Vagina (tissue), 2 donors: ENCODE results near the gene LDAH. TPM values are rescaled to one million over a fixed set of nuclear protein-coding genes. Genes with fewer than 3 reads are reported as not detected.

Experiments
- DNase-seq, 2 donors: peaks; one replicate each; pipeline ENCODE4 v3.0.0-alpha.2; 2017; ENCODE audit errors: extremely low spot score in 2 of 2
- H3K27ac ChIP-seq: fragments of 200-600 bp; sonication (generic); one replicate; pipeline ENCODE4 v1.5.1; 2019
- H3K27me3 ChIP-seq: fragments of 200-600 bp; sonication (generic); one replicate; pipeline ENCODE4 v1.5.1; 2019
- H3K36me3 ChIP-seq, 2 donors: fragments of 200-600 bp; sonication (generic); one replicate each; pipeline ENCODE4 v1.5.1; 2017 to 2019
- H3K4me1 ChIP-seq: fragments of 200-600 bp; sonication (generic); one replicate; pipeline ENCODE4 v1.5.1; 2019
- H3K4me3 ChIP-seq, 2 donors: fragments of 200-600 bp; sonication (generic); 1 replicate in 1 of 2; 2 replicates in 1 of 2; pipeline ENCODE4 v1.5.1; 2016 to 2019
- H3K9me3 ChIP-seq: fragments of 200-600 bp; sonication (generic); one replicate; pipeline ENCODE4 v1.5.1; 2019
- POLR2A ChIP-seq, 2 donors: fragments of 450-650 bp; IDR thresholded peaks; one replicate each; pipeline ENCODE4 v1.6.1; 2017; ENCODE audit warnings: antibody characterized with exemption in 2 of 2, mild to moderate bottlenecking in 2 of 2, moderate library complexity in 2 of 2
- POLR2AphosphoS5 ChIP-seq, 2 donors: sonication (generic); formaldehyde crosslinking; IDR thresholded peaks; one replicate each; pipeline ENCODE4 v1.9.0; 2017; ENCODE audit warnings: antibody characterized with exemption in 2 of 2, mild to moderate bottlenecking in 2 of 2, low read depth in 1 of 2; ENCODE audit not compliant: insufficient read depth in 1 of 2
- intact Hi-C: fragments of 100-400 bp; cut with DNase I; formaldehyde crosslinking; loops from one replicate; pipeline ENCODE4 v1.15.1; 2023
- total RNA-seq: library from RNA; depleted of rRNA; stranded (reverse); fragments of >200 nt; gene quantifications from one replicate; pipeline ENCODE4 v1.2.3, GENCODE V29; 2016
- TF ChIP-seq, protein P1 (sequence below), 3 experiments: fragments of 450-650 bp in 2 of 3; fragments of 200-600 bp in 1 of 3; sonication (generic) in 1 of 3; IDR thresholded peaks; one replicate each; pipeline ENCODE4 v1.5.1; 2017 to 2019; ENCODE audit warnings: antibody characterized with exemption in 3 of 3, mild to moderate bottlenecking in 2 of 3, moderate library complexity in 2 of 3

The LDAH gene
- total RNA-seq, 1 donor from 2014 or later, result 9.1 TPM

DNA sequence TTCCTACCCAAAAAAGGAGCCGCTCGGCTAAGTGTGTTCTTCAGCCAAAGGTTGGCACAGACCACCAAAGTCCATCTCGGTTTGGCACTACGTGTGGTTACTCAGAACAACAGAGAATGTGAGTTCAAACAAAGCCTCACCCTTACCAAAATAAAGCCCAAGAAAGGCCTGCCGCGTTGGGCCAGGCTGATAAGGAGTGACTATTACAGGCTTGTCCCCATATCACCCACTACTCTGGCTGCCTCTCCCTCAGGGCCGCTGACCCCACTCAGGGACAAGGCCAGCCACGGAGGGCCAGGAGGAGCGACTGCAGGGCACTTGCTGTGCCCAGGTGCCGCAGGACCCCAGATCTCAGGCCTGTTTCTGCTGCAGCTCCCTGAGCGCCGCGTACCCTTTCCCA is 185.8 kb downstream of the LDAH start:
- H3K9me3 ChIP-seq, result no peaks in the 10 kb centered on the region
- intact Hi-C loops, result loop anchor here (5.0 kb wide), 2 partner anchors 215 to 255 kb away; no protein-coding TSS in a partner anchor
- H3K27me3 ChIP-seq, result no peaks in the 10 kb centered on the region
- peak overlapping the region; percentile 81 for H3K27ac ChIP-seq
- no peak for DNase-seq
- H3K4me3 ChIP-seq, result no peak overlapping the region
- TF ChIP-seq POLR2A (IDR thresholded peaks at IDR 0.05) (no peak), POLR2AphosphoS5 (IDR thresholded peaks at IDR 0.05; ENCODE audit: insufficient read depth in 1 of 2, low read depth in 1 of 2) (peak in 1 of 2 donors; percentile 27)
- TF ChIP-seq, protein P1, sequence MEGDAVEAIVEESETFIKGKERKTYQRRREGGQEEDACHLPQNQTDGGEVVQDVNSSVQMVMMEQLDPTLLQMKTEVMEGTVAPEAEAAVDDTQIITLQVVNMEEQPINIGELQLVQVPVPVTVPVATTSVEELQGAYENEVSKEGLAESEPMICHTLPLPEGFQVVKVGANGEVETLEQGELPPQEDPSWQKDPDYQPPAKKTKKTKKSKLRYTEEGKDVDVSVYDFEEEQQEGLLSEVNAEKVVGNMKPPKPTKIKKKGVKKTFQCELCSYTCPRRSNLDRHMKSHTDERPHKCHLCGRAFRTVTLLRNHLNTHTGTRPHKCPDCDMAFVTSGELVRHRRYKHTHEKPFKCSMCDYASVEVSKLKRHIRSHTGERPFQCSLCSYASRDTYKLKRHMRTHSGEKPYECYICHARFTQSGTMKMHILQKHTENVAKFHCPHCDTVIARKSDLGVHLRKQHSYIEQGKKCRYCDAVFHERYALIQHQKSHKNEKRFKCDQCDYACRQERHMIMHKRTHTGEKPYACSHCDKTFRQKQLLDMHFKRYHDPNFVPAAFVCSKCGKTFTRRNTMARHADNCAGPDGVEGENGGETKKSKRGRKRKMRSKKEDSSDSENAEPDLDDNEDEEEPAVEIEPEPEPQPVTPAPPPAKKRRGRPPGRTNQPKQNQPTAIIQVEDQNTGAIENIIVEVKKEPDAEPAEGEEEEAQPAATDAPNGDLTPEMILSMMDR (IDR thresholded peaks at IDR 0.05), result no peak
- H3K36me3 ChIP-seq, result peaks cover 0 to 16% of the 10 kb centered on the region in 2 donors
- peaks cover 53% of the 10 kb centered on the region for H3K4me1 ChIP-seq

DNA sequence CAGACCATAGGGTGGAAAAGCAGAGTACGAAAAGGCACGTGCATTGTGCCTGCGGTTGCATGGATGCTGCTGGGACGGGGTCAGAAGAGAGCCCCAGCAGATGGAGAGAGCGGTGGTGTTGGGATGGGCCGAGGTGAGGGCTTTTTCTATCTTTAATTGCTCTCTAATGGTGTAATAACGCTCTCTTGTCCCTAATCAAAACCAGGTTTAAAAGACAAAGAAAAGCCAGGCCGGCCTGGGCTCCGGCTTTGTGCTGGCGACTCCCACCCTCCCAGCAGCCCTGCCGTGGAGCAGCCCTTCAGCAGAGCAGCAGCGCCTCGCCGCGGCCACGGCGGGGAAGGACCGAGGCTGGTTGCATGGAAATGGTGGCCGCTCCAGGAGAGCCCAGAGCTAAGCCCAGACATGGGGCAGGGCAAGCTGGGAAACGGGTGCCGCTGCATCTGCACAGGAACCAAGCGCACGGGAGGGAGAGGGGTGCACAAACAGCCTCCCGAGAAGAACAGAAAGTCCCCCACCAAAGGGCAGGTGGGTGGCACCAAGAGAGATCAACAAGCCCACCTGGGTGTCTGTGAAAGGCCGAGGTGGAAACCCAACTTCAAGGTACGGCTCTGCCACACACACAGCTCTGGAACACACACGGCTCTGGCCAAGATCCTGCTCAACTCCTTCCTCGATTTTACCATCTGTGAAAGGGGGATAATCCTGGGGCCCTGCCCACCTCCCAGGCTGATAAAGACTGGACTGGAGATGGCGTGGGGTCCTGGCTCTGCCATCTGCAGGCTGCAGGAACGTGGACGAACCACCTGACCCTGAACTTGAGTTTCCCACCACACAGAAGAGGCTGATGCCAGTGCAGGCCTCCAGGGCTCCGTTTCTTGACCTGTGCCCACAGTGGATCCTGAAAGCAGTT is 187.0 kb downstream of the LDAH start:
- H3K9me3 ChIP-seq, result no peaks in the 10 kb centered on the region
- peak overlapping the region; percentile 81 for H3K27ac ChIP-seq
- H3K36me3 ChIP-seq, result peaks cover 0 to 12% of the 10 kb centered on the region in 2 donors
- DNase-seq, result no peak
- H3K27me3 ChIP-seq, result no peaks in the 10 kb centered on the region
- peaks cover 43% of the 10 kb centered on the region for H3K4me1 ChIP-seq
- intact Hi-C loops, result loop anchor here (1.0 to 5.0 kb wide), 3 partner anchors 193 to 254 kb away; no protein-coding TSS in a partner anchor
- H3K4me3 ChIP-seq, result no peak overlapping the region
- TF ChIP-seq POLR2AphosphoS5 (IDR thresholded peaks at IDR 0.05; ENCODE audit: insufficient read depth in 1 of 2, low read depth in 1 of 2), result peak; percentile 72 to 88
- TF ChIP-seq, protein P1 (IDR thresholded peaks at IDR 0.05), result peak; percentile 36 to 96 (median 69)
- TF ChIP-seq POLR2A (IDR thresholded peaks at IDR 0.05), result no peak

DNA sequence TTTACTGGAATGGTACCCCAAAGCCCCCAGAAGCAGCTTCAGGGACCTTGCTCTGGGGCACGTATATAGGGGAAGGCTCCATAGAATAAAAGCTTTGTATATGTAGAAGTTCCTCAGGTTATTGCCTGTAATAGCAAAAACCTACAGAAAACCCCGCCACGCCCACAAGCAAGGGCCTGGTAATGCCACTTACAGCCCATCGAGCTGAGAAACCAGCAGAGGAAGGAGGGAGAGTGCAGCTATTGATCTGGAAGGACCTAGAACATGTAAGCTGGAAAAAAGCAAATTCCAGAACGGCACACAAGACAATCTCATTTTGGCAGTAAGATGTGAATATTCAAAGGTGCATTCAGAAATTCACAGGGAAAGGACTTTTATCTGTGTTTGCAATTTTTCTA is 187.8 kb downstream of the LDAH start:
- Histone ChIP-seq H3K27ac (peak overlapping the region; percentile 81), H3K27me3 (no peaks in the 10 kb centered on the region), H3K4me3 (no peak overlapping the region), H3K9me3 (no peaks in the 10 kb centered on the region), H3K4me1 (peaks cover 38% of the 10 kb centered on the region), H3K36me3 (peaks cover 0 to 12% of the 10 kb centered on the region in 2 donors)
- no peak for TF ChIP-seq POLR2A (IDR thresholded peaks at IDR 0.05)
- TF ChIP-seq, protein P1 (IDR thresholded peaks at IDR 0.05), result no peak
- TF ChIP-seq POLR2AphosphoS5 (IDR thresholded peaks at IDR 0.05; ENCODE audit: insufficient read depth in 1 of 2, low read depth in 1 of 2), result no peak
- no peak for DNase-seq
- intact Hi-C loops, result loop anchor here (1.0 to 5.0 kb wide), 3 partner anchors 192 to 253 kb away; no protein-coding TSS in a partner anchor

DNA sequence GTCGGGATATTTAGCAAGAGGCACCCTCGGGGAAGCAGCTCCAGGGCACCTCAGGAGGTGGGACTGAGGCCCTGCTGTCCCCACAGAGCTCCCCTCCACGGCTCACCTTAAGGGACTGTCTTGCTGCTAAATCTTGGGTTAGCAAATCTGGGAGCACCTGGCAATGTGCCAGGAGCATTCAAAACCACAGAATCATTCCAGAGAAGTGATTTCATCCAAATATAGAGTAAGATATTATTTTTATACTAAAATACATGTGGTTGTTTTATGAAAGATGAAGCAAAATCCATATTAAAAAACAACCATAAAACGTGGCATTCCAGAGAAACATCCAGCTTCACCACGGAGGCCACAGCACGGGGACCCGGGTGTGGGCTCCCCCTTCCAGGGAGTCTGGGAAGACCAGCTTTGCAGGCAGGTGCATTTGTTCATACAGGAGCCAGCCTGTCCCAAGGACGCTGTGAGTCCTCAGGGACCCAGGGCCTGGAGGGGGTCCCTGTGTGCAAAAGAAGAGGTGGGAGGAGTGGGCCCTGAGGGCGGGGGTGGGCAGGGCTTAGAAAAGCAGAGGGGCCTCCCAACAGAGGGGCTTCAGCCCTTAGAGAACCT is 188.3 kb downstream of the LDAH start:
- intact Hi-C loops, result loop anchor here (1.0 to 5.0 kb wide), 4 partner anchors 57 to 252 kb away; no protein-coding TSS in a partner anchor
- peaks cover 38% of the 10 kb centered on the region for H3K4me1 ChIP-seq
- no peak for DNase-seq

More for the DNA sequence above, 188.3 kb downstream of the LDAH start:
- Histone ChIP-seq H3K9me3 (no peaks in the 10 kb centered on the region), H3K36me3 (peaks cover 0 to 12% of the 10 kb centered on the region in 2 donors), H3K27me3 (no peaks in the 10 kb centered on the region), H3K4me3 (no peak overlapping the region), H3K27ac (peak overlapping the region; percentile 81)
- TF ChIP-seq, protein P1 (IDR thresholded peaks at IDR 0.05), result no peak
- TF ChIP-seq POLR2AphosphoS5 (IDR thresholded peaks at IDR 0.05; ENCODE audit: insufficient read depth in 1 of 2, low read depth in 1 of 2) (no peak), POLR2A (IDR thresholded peaks at IDR 0.05) (no peak)

Other genes with a start within 250 kb of the LDAH start
- 23.1 TPM for gene HS1BP3, start 172.0 kb downstream of the LDAH start, total RNA-seq
- gene GDF7, start 156.0 kb downstream of the LDAH start, total RNA-seq, result 9.3 TPM
- not detected for gene APOB, start 221.0 kb upstream of the LDAH start, total RNA-seq